ENCODE data around the gene CUBN.

DNA sequence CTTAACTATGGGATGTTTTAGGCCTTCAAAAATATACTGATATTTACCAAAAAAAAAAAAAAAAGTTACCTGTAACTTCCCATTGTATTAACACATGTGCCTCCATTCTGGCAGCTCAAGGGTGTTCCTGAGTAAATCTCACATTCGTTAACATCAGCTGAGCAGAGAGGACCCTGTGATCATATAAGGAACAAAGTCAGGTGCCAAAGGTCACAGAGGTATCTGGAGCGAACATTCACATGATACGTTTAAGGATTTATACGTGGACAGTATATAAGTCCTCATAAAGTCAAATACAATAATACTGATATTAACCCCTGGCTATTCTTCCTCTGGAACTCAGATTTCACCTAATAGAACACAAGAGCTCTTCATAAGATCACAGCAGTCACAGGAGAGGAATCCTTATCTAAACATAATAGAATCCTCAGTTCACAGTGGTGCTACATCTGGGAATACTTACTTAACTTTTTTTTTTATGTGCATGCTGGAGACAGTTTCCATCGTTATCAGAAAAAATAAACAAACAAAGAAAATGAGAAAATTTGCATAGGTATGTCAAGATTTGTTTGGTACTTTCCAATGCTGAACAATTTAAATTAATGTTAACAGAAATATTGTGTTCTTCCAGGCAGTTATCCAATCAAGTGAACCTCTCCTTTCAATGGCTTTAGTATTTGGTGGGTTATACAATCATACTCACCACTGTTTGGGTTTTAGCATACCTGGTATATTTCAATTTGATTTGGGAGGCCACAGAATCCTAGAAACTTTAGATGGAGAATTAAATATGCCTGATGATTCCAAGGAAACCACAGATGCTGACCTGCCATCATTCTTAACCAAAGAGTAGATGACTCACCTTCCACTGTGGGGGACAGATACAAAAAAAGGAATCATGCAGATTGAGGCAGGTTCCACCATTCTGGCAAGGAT, 6.6 kb downstream of the CUBN start:
- TF ChIP-seq TCF12 (IDR thresholded peaks at IDR 0.05) (no peak), TCF12 (CRISPR knock-in tag; IDR thresholded peaks at IDR 0.05) (no peak), NONO (IDR thresholded peaks at IDR 0.05) (no peak), NONO (CRISPR knock-in tag; conservative IDR thresholded peaks at IDR 0.05) (no peak), BRCA1 (CRISPR knock-in tag; IDR thresholded peaks at IDR 0.05) (no peak), ZNF556 (CRISPR knock-in tag; IDR thresholded peaks at IDR 0.05; ENCODE audit: borderline replicate concordance) (no peak), JUND (CRISPR knock-in tag; IDR thresholded peaks at IDR 0.05) (no peak), RFX5 (IDR thresholded peaks at IDR 0.05; ENCODE audit: low read depth, low read length) (no peak), HOXA7 (CRISPR knock-in tag; IDR thresholded peaks at IDR 0.05) (no peak), ELF4 (CRISPR knock-in tag; IDR thresholded peaks at IDR 0.05; ENCODE audit: borderline replicate concordance) (no peak), MAFK (conservative IDR thresholded peaks at IDR 0.05 in 1 of 2, IDR thresholded peaks at IDR 0.05 in 1 of 2; ENCODE audit: low read length in 2 of 2) (no peak)
- TF ChIP-seq, protein P1, sequence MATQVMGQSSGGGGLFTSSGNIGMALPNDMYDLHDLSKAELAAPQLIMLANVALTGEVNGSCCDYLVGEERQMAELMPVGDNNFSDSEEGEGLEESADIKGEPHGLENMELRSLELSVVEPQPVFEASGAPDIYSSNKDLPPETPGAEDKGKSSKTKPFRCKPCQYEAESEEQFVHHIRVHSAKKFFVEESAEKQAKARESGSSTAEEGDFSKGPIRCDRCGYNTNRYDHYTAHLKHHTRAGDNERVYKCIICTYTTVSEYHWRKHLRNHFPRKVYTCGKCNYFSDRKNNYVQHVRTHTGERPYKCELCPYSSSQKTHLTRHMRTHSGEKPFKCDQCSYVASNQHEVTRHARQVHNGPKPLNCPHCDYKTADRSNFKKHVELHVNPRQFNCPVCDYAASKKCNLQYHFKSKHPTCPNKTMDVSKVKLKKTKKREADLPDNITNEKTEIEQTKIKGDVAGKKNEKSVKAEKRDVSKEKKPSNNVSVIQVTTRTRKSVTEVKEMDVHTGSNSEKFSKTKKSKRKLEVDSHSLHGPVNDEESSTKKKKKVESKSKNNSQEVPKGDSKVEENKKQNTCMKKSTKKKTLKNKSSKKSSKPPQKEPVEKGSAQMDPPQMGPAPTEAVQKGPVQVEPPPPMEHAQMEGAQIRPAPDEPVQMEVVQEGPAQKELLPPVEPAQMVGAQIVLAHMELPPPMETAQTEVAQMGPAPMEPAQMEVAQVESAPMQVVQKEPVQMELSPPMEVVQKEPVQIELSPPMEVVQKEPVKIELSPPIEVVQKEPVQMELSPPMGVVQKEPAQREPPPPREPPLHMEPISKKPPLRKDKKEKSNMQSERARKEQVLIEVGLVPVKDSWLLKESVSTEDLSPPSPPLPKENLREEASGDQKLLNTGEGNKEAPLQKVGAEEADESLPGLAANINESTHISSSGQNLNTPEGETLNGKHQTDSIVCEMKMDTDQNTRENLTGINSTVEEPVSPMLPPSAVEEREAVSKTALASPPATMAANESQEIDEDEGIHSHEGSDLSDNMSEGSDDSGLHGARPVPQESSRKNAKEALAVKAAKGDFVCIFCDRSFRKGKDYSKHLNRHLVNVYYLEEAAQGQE (IDR thresholded peaks at IDR 0.05; ENCODE audit: borderline replicate concordance in 1 of 2, low read depth in 1 of 2, low read length in 2 of 2), result no peak
- TF ChIP-seq, protein P2, sequence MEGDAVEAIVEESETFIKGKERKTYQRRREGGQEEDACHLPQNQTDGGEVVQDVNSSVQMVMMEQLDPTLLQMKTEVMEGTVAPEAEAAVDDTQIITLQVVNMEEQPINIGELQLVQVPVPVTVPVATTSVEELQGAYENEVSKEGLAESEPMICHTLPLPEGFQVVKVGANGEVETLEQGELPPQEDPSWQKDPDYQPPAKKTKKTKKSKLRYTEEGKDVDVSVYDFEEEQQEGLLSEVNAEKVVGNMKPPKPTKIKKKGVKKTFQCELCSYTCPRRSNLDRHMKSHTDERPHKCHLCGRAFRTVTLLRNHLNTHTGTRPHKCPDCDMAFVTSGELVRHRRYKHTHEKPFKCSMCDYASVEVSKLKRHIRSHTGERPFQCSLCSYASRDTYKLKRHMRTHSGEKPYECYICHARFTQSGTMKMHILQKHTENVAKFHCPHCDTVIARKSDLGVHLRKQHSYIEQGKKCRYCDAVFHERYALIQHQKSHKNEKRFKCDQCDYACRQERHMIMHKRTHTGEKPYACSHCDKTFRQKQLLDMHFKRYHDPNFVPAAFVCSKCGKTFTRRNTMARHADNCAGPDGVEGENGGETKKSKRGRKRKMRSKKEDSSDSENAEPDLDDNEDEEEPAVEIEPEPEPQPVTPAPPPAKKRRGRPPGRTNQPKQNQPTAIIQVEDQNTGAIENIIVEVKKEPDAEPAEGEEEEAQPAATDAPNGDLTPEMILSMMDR (CRISPR knock-in tag; IDR thresholded peaks at IDR 0.05), result no peak
